Right lung (tissue), 5 donors: Measurements from ENCODE around the gene ANO4. TPM values are rescaled to one million over a fixed set of nuclear protein-coding genes. Genes with fewer than 3 reads are reported as not detected.
A peak's percentile ranks its signal among the peaks of the same experiment; 100 is the strongest.

Experiments used
- DNase-seq, 2 donors: peaks; one replicate each; pipeline ENCODE4 v3.0.0-alpha.2; 2013
- polyA plus RNA-seq, 5 donors: library from polyadenylated mRNA; unstranded; fragments of 120-200 nt; gene quantifications; one replicate each; pipeline versions ENCODE4 v1.2.1 to v1.2.3, GENCODE V29; 2013; ENCODE audit warnings: inconsistent platforms in 1 of 5, low replicate concordance in 1 of 5; ENCODE audit not compliant: insufficient read length in 5 of 5, insufficient read depth in 1 of 5

ANO4 gene
- polyA plus RNA-seq, 5 donors = 3.6 to 7.0 (median 5.7) TPM

DNA sequence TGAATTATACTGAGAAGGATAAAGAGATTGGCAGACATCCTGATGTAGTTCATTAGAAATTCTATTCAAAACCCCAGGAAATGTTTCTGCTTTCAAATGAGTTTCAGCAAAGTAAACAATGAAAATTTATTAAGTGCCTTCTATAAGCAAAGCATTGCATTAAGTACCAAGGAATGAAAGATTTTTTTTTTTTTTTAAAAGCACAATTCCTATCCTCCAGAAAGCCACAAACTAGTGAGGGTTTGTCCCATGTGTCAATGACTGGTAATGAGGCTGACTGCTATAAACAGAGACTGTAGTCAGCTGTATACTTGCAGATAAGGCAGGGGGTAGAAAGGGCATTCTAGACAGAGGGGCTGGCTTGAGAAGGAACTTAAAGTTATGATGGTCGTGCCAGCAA lies 6.7 kb downstream of the ANO4 start:
- DNase-seq = peak in 1 of 2 donors; percentile 36

DNA sequence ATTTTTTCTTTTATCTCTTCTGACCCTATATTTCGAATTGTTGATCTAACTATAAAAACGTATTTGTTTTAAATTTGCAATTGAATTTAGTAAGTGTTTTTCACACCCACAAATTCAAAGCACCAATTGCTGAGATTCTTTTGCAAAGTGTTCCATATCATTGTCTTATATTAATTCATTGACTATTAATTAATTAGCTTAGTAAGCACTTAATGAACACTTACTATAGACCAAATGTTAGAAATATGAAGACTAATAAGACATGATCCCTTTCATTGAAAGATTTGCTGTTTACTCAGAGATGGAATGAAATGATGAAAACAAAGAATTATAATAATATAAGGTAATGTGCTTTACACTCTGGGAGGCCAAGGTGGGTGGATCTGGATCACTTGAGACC lies 14.2 kb downstream of the ANO4 start:
- DNase-seq = no peak

DNA sequence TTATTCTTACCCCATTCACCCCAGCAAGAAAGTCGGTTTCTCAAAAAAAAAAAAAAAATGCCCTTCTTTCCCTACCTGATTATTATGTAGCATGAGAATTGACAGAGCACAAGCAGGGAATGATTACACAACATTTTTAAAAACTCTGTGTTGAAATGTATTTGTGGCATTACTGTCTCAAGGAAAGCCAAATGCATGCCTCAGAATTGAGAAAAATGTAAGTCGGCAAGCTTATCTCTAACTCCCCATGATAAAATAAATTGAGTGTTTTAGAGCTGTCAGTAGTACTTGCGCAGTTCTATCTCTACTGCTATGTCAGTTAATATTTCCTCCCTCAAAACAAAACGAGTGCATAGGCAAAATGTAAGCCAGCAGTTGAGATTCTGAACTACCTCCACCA lies 25.7 kb downstream of the ANO4 start:
- DNase-seq = no peak

DNA sequence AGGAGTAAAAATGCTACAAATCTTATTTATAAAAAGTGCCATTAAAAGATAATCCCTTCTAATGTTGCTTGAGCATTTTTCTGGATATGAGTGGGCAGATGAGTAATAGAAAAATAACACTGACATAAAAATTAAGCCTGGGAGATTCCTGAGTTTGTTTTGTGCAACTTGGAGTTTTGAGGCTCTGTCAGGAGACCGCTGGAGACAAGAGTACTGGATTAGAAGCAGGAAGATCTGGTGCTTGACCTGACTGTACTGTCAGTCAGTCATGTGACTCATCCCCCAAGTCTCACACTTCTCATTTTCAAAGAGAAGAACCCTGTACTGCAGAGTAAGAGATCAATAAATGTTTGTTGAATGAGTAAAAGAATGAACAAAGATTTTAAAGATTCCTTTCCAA lies 29.4 kb downstream of the ANO4 start:
- no peak for DNase-seq

GRCh38 chr12:100824476-100824875 lies 29.9 kb downstream of the ANO4 start:
- no peak for DNase-seq

- peak; percentile 41 to 48 for DNase-seq
Measured at GRCh38 chr12:100826323-100826722, 31.7 kb downstream of the ANO4 start.

GRCh38 chr12:100827901-100828520 lies 33.4 kb downstream of the ANO4 start:
- DNase-seq = no peak

DNA sequence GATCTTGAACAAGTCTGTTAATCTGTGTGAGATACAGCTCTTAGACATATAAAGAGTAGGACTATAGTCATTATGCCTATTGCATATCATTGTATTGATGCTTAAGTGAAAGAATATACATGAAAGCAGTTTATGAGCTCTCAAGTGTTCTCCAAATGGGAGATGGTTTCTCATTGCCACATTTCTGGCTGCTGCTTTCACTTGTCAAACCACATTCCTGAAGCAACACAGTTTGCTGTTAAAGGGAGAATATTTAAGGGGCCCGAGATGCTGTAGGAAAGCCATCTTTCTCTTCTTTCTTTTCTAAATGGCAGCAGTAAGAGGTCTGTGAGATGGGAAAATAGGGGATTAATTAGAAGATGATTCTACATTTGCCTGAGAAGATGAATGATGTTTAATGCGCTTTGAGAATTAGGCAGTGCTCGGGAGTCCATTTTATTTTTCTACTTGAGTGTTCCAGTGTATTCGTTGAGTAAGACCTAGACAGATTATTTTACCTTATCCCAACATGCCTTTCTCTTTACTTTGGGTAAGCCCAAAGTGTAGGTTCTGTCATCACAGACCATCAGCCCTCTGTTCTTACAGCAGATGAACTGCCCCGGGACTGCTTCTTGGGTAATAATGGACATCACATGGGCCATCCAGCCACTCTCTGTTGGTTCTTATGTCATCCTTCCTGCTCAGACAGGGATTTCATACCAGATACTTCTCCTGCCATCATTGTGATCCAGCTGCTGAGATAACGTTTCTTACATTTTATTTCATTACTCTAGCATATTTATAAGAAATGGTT lies 35.6 kb downstream of the ANO4 start:
- DNase-seq = no peak

DNA sequence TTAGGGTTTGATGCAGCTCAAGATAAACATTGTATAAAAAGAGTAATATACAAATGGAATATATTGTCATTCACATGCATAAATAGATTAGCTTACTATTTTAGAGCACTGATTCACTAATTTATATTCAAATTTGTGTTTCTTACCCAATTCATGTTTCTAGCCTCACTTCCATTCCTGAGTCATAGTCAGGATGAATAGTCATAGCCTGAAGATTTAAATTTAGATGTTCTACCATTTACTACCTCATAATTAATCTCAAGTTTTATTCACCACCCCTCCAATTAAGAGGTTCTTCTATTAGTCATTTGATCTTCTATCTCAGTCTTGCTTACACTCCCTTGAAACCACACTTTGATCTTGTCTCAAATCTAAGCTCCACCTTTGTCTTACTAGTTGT lies 38.7 kb downstream of the ANO4 start:
- no peak for DNase-seq

- DNase-seq = no peak
Measured at GRCh38 chr12:100840748-100841147, 46.2 kb downstream of the ANO4 start.

DNA sequence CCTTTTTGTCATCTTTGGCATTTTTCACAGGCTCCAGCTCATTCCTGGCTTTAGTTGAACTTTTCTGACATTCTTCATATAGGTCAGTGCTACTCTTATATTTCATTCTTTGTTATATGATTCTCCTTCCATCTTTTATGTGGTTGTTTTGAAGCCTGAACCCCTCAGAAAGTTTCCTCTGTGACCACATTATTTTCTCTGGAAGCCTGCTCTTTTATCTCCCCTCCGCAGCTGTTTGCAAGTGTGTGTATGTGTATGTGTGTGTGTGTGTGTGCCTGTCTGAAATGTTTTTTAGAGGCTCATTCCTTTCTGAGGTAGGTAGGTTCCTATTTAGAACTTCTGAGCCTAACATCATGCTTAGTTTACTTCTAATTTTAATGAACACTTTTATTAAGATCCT lies 47.6 kb downstream of the ANO4 start:
- no peak for DNase-seq

GRCh38 chr12:100843061-100843460 lies 48.5 kb downstream of the ANO4 start:
- no peak for DNase-seq

DNA sequence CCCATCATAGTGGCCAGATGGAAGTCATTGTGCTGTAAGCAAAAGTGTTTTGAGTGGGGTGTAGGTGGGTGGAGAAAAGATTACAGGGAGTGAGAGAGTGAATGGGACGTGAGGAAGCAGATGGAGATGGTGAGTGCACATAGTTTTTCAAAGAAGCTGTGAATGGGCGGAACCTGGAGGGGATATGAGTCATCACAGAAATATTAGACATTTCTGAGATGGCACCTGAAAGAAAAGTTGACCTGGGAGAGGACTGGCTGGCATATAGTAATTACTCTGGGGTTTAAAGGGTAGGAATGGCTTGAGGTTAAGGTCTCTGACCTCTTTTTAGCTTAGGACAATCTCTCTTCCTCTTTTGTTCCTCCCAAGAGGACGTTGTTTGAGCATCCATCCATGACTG lies 50.5 kb downstream of the ANO4 start:
- DNase-seq = no peak

DNA sequence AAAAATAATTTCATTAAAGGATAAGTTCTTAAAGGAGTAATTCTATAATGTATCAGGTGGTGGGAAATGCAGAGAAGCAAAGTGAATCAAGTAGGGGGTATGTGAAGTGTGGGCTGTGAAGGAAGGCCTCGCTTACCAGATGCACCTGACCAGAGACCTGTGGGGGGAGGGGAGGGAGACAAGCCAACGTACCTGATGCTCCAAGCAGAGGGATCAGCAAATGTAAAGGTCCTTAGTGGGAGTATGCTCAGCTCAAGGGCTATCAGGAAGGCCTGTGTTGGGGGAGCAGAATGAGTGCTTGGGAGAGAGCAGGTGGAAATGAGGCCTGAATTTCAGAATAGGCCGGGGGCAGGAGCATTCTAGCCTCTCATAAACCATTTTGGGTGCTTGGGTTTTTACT lies 57.1 kb downstream of the ANO4 start:
- DNase-seq = no peak

DNA sequence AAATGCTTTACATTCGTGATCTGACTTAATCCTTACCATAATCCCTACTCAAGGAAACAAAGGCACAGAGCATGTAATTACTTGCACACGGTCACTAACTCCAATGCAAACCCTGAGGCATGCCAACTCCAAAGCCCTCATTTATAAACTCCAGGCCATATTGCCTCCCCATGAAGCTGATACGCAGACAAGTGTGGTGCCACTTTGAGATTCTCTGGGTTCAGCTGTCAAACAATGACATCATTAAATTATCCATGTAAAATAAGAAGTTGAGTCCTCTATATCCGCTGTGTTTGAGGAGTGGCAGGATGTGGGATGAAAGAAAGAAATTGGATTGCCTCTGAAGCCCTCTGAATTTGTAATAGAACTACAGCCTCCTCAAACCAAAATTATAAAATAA lies 62.8 kb downstream of the ANO4 start:
- DNase-seq = no peak

GRCh38 chr12:100857971-100858370 lies 63.4 kb downstream of the ANO4 start:
- DNase-seq = no peak

GRCh38 chr12:100858656-100859055 lies 64.1 kb downstream of the ANO4 start:
- no peak for DNase-seq

DNA sequence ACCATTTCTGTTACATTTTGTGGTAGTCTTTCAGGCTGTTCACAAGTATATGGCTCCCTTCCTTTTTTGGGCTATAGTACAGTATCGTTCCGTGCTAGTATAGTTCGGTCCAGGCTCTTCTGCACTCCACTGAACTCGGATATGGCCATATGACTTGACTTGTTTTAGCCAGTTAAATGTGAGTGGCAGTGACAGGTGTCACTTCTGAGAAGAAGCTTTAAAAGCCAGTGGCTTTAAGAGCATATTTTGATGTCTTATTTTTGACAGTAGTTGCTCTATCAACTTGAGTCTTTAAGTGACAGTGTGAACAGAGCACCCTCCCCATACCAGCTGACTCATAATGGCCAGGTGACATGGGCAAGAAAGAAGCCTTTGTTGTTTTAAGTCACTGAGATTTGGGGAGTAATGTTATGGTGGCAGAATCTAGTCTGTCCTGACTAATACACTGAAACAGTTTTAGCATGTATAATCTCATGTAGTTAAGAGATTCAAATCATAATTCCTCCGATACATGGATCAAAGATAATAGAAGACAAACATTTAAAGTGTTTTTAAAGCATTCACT lies 64.6 kb downstream of the ANO4 start:
- DNase-seq = no peak

DNA sequence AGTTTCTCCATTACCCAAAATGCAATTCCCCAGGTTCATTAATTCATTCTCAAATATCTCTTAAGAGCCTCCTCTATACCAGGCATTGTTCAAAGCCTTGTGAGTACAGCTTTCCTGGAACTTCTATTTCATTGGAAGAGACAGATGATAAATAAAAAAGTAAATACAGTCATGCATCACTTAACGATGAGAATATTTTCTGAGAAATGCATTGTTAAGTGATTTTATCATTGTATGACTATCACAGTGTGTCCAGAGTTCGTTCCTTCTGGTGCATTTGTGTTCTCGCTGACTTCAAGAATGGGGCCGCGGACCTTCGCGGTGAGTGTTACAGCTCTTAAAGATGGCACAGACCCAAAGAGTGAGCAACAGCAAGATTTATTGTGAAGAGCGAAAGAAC lies 66.0 kb downstream of the ANO4 start:
- no peak for DNase-seq

DNA sequence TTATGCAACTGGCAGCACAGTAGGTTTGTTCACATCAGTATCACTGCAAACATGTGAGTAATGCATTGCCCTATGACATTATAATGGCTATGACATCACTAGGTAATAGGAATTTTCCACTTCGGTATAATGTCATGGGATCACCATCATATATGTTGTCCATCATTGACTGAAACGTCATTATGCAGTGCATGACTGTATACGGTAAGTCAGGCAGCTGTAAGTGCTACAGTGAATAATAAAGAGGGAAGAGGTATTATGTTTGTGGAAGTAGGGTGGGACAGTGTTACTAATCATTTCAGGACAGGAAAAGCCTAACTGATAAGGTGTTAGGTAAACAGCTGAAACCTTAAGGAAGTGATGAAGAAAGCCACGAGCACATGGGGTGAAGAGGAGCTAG lies 68.1 kb downstream of the ANO4 start:
- DNase-seq = no peak

GRCh38 chr12:100864366-100864765 lies 69.8 kb downstream of the ANO4 start:
- no peak for DNase-seq

- no peak for DNase-seq
Measured at GRCh38 chr12:100867639-100868393, 73.2 kb downstream of the ANO4 start.

DNA sequence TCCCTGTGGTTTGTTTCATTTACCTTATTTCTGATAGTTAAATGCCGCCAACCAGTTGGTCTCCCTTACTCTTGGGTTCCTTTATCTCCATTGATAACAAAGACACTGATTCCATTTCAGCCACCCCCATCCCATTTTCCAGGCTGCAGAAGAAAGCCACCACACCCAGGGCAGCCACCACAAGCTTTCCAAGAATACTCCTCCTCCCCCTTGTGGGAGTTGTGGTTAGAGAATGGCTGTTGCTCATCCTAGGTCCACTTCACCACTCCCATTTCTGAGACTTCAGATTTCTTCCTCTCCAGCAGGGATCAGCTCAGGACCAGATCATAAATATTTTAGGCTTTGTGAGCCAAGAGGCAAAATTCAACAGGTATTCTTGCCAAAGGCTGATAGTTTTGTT lies 73.9 kb downstream of the ANO4 start:
- DNase-seq = no peak
